WERI-Rb-1 (cell line): ENCODE measurements around the gene ZBTB20.

Source experiments
- DNase-seq: peaks from one replicate; pipeline ENCODE4 v3.0.0-alpha.2; 2020
- H3K27ac ChIP-seq: fragments of 250-450 bp; sonication (Bioruptor Pico); 2 replicates; pipeline ENCODE4 v1.5.1; 2020; ENCODE audit warnings: mild to moderate bottlenecking, moderate library complexity
- H3K27me3 ChIP-seq: fragments of 250-450 bp; sonication (Bioruptor Pico); 2 replicates; pipeline ENCODE4 v1.5.1; 2021; ENCODE audit warnings: mild to moderate bottlenecking, low read depth, moderate library complexity; ENCODE audit not compliant: insufficient read depth, severe bottlenecking
- H3K36me3 ChIP-seq: fragments of 250-450 bp; sonication (Bioruptor Pico); 2 replicates; pipeline ENCODE4 v1.5.1; 2020; ENCODE audit warnings: mild to moderate bottlenecking, moderate library complexity
- H3K4me3 ChIP-seq: 2 replicates; pipeline ENCODE4 v1.5.1; 2011; ENCODE audit warnings: low read depth, mild to moderate bottlenecking, control low read depth, low read length
- H3K9me3 ChIP-seq: fragments of 250-450 bp; sonication (Bioruptor Pico); 2 replicates; pipeline ENCODE4 v1.5.1; 2021; ENCODE audit warnings: mild to moderate bottlenecking, moderate library complexity; ENCODE audit not compliant: severe bottlenecking
- CTCF ChIP-seq: IDR thresholded peaks from 2 replicates; pipeline ENCODE4 v1.5.1; 2011; ENCODE audit warnings: low read depth, mild to moderate bottlenecking, control low read depth, inconsistent platforms, low read length

Gene ZBTB20

GRCh38 chr3:114442246-114442645 lies 704.8 kb downstream of the ZBTB20 start:
- H3K27ac ChIP-seq: no peak overlapping the region

GRCh38 chr3:114441386-114441785 lies 705.7 kb downstream of the ZBTB20 start:
- Histone ChIP-seq H3K36me3 (no peaks in the 10 kb centered on the region), H3K27ac (no peak overlapping the region), H3K9me3 (no peaks in the 10 kb centered on the region), H3K27me3 (peaks cover 10% of the 10 kb centered on the region), H3K4me3 (no peak overlapping the region)
- no peak for DNase-seq
- TF ChIP-seq CTCF: no peak

More at GRCh38 chr3:114442246-114442645, 704.8 kb downstream of the ZBTB20 start:
- H3K27me3 ChIP-seq: peaks cover 15% of the 10 kb centered on the region
- DNase-seq: no peak
- H3K4me3 ChIP-seq: no peak overlapping the region
- no peak for TF ChIP-seq CTCF
- no peaks in the 10 kb centered on the region for H3K36me3 ChIP-seq
- no peaks in the 10 kb centered on the region for H3K9me3 ChIP-seq

GRCh38 chr3:114440700-114441099 lies 706.4 kb downstream of the ZBTB20 start:
- Histone ChIP-seq H3K9me3 (no peaks in the 10 kb centered on the region), H3K27me3 (peaks cover 11% of the 10 kb centered on the region), H3K4me3 (no peak overlapping the region), H3K36me3 (no peaks in the 10 kb centered on the region), H3K27ac (no peak overlapping the region)
- no peak for DNase-seq
- TF ChIP-seq CTCF: no peak

- Histone ChIP-seq H3K4me3 (no peak overlapping the region), H3K27ac (no peak overlapping the region), H3K27me3 (peaks cover 18% of the 10 kb centered on the region), H3K36me3 (no peaks in the 10 kb centered on the region), H3K9me3 (no peaks in the 10 kb centered on the region)
- no peak for DNase-seq
- TF ChIP-seq CTCF: no peak
These were observed 707.8 kb downstream of the ZBTB20 start for GRCh38 chr3:114439284-114439683.

- Histone ChIP-seq H3K9me3 (no peaks in the 10 kb centered on the region), H3K27ac (no peak overlapping the region), H3K4me3 (no peak overlapping the region), H3K27me3 (peaks cover 21% of the 10 kb centered on the region), H3K36me3 (no peaks in the 10 kb centered on the region)
- TF ChIP-seq CTCF: no peak
- DNase-seq: no peak
These were observed 709.2 kb downstream of the ZBTB20 start for GRCh38 chr3:114437897-114438296.

- no peak for TF ChIP-seq CTCF
- peaks cover 22% of the 10 kb centered on the region for H3K27me3 ChIP-seq
- DNase-seq: no peak
- H3K36me3 ChIP-seq: no peaks in the 10 kb centered on the region
- no peak overlapping the region for H3K27ac ChIP-seq
- no peaks in the 10 kb centered on the region for H3K9me3 ChIP-seq
- no peak overlapping the region for H3K4me3 ChIP-seq
These were observed 710.9 kb downstream of the ZBTB20 start for GRCh38 chr3:114436182-114436581.
